OCI-LY7 (cell line): ENCODE measurements around the gene FHDC1. TPM values are rescaled to one million over a fixed set of nuclear protein-coding genes. Genes with fewer than 3 reads are reported as not detected.

Source experiments
- BruUV-seq: library from RNA; stranded (reverse); fragments of 400-500 nt; replicated peaks from 2 replicates; lab custom pipeline; 2021; lab: Mats Ljungman, UMichigan
- CTCF ChIA-PET: fragments of 300-600 bp; sonication (Branson Sonifier 250); formaldehyde crosslinking; loops from one replicate; lab custom pipeline; 2022; ENCODE audit warnings: antibody characterized with exemption; ENCODE audit not compliant: unreplicated experiment; lab: Charles Lee
- POLR2A ChIA-PET: fragments of 300-600 bp; sonication (Branson Sonifier 250); formaldehyde crosslinking; loops from one replicate; lab custom pipeline; 2022; ENCODE audit warnings: antibody characterized with exemption; lab: Charles Lee
- DNase-seq: peaks from one replicate; pipeline ENCODE4 v3.0.0-alpha.2; 2015; ENCODE audit warnings: low spot score
- H2AFZ ChIP-seq: fragments of 200-600 bp; sonication (generic), shearing (Covaris generic); 2 replicates; pipeline ENCODE4 v1.6.1; 2014; ENCODE audit warnings: mild to moderate bottlenecking, antibody characterized with exemption, low read length, moderate library complexity
- H3K27ac ChIP-seq: fragments of 200-600 bp; sonication (generic); 2 replicates; pipeline ENCODE4 v1.5.1; 2014; ENCODE audit warnings: mixed run types, low read depth, mild to moderate bottlenecking, moderate library complexity, low read length, inconsistent platforms; ENCODE audit not compliant: poor library complexity, severe bottlenecking
- H3K36me3 ChIP-seq: fragments of 200-600 bp; sonication (generic); 2 replicates; pipeline ENCODE4 v1.6.1; 2014; ENCODE audit warnings: mild to moderate bottlenecking, antibody characterized with exemption, low read length, moderate library complexity, mixed read lengths; ENCODE audit not compliant: insufficient read depth
- H3K4me1 ChIP-seq: fragments of 200-600 bp; sonication (generic); 2 replicates; pipeline ENCODE4 v1.5.1; 2014; ENCODE audit warnings: mild to moderate bottlenecking, low read length; ENCODE audit not compliant: insufficient read depth, poor library complexity, severe bottlenecking
- H3K4me2 ChIP-seq: fragments of 200-600 bp; sonication (generic); 2 replicates; pipeline ENCODE4 v1.6.1; 2014; ENCODE audit warnings: mild to moderate bottlenecking, low read length
- H3K4me3 ChIP-seq: fragments of 200-600 bp; sonication (generic); 2 replicates; pipeline ENCODE4 v1.5.1; 2014; ENCODE audit warnings: mild to moderate bottlenecking, low read depth, low read length; ENCODE audit not compliant: poor library complexity, severe bottlenecking
- H3K79me2 ChIP-seq: fragments of 200-600 bp; sonication (generic); 2 replicates; pipeline ENCODE4 v1.6.1; 2016; ENCODE audit warnings: low read depth, mild to moderate bottlenecking, low read length, moderate library complexity, mixed read lengths; ENCODE audit not compliant: insufficient read depth
- H3K9me2 ChIP-seq: fragments of 200-600 bp; sonication (generic); 2 replicates; pipeline ENCODE4 v1.6.1; 2016; ENCODE audit warnings: mild to moderate bottlenecking, low read length, mixed read lengths; ENCODE audit not compliant: insufficient read depth
- H3K9me3 ChIP-seq: fragments of 200-600 bp; sonication (generic); 2 replicates; pipeline ENCODE4 v1.6.1; 2014; ENCODE audit warnings: mild to moderate bottlenecking, mixed run types, low read length, mixed read lengths
- H4K20me1 ChIP-seq: fragments of 200-600 bp; sonication (generic); 2 replicates; pipeline ENCODE4 v1.6.1; 2014; ENCODE audit warnings: mild to moderate bottlenecking, antibody characterized with exemption, low read length, moderate library complexity, mixed read lengths; ENCODE audit not compliant: insufficient read depth
- CTCF ChIP-seq: fragments of 200-600 bp; sonication (generic); conservative IDR thresholded peaks from 2 replicates; pipeline ENCODE4 v1.5.1; 2014; ENCODE audit warnings: mild to moderate bottlenecking, antibody characterized with exemption, low read length, moderate library complexity, mixed read lengths
- EZH2phosphoT487 ChIP-seq: fragments of 200-600 bp; sonication (generic); IDR thresholded peaks from 2 replicates; pipeline ENCODE4 v1.6.1; 2018; ENCODE audit warnings: low read depth, borderline replicate concordance, mild to moderate bottlenecking, mixed run types, antibody characterized with exemption, low read length, moderate library complexity, mixed read lengths
- intact Hi-C: fragments of 100-400 bp; cut with micrococcal nuclease; formaldehyde crosslinking; loops from one replicate; pipeline ENCODE4 v1.10.0; 2022; ENCODE audit not compliant: unreplicated experiment
- total RNA-seq, 2 experiments: library from RNA; depleted of rRNA in 1 of 2; stranded (reverse); fragments of >200 nt in 1 of 2; shearing (Covaris generic) in 1 of 2; gene quantifications; 2 replicates each; pipeline ENCODE4 v1.2.3, GENCODE V29; 2014 to 2022

Gene FHDC1
- total RNA-seq, 2 experiments from 2014 or later, result 0.04 to 0.13 TPM

- H3K4me3 ChIP-seq, result no peak overlapping the region
- no peak for DNase-seq
- H3K4me2 ChIP-seq, result no peak overlapping the region
- H3K79me2 ChIP-seq, result no peaks in the 10 kb centered on the region
- H3K4me1 ChIP-seq, result no peaks in the 10 kb centered on the region
- no peaks in the 10 kb centered on the region for H3K9me2 ChIP-seq
- CTCF ChIA-PET, result no interaction called here
- intact Hi-C loops, result no loop called here
- TF ChIP-seq CTCF (no peak), EZH2phosphoT487 (no peak)
- POLR2A ChIA-PET, result interaction anchor here (0.8 kb wide), 1 partner anchor 21 kb away, joined by 5 read pairs; no protein-coding TSS in a partner anchor
- no peaks in the 10 kb centered on the region for H3K36me3 ChIP-seq
- H3K27ac ChIP-seq, result no peak overlapping the region
- no peaks in the 10 kb centered on the region for H4K20me1 ChIP-seq
- no peaks in the 10 kb centered on the region for H3K9me3 ChIP-seq
- BruUV-seq, result no TSS peak
- no peak overlapping the region for H2AFZ ChIP-seq
These were observed 65.5 kb downstream of the FHDC1 start for GRCh38 chr4:153001626-153002025.

DNA sequence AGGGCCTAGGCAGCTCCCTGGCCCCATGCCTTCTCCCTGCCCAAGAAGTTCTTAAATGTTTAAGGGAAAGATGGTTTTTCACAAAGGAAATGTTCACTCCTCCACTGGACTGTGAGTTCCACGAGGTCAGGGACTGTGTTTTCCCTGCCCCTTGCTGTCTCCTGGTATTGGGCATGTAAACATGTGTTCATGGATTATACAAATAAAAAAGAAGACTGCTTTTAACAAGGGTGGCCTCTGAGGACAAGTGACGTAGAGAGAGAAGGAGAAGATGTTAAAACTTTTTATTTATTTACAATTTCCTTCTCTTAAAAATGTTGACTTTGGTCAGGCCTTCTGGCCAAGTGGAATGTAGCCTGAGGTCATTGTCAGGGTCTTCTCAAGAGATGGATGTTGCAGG is 66.0 kb downstream of the FHDC1 start:
- CTCF ChIA-PET, result no interaction called here

More for the DNA sequence above, 66.0 kb downstream of the FHDC1 start:
- Histone ChIP-seq H3K27ac (no peak overlapping the region), H3K36me3 (no peaks in the 10 kb centered on the region), H3K4me2 (no peak overlapping the region), H2AFZ (no peak overlapping the region), H3K4me1 (no peaks in the 10 kb centered on the region), H3K79me2 (no peaks in the 10 kb centered on the region), H4K20me1 (no peaks in the 10 kb centered on the region), H3K9me2 (no peaks in the 10 kb centered on the region), H3K4me3 (no peak overlapping the region), H3K9me3 (no peaks in the 10 kb centered on the region)
- intact Hi-C loops, result no loop called here
- no peak for DNase-seq
- no TSS peak for BruUV-seq
- no peak for TF ChIP-seq EZH2phosphoT487
- no peak for TF ChIP-seq CTCF
- POLR2A ChIA-PET, result no interaction called here
